Skeletal muscle tissue (tissue), 4 donors: ENCODE measurements around the gene SLC15A3. TPM values are rescaled to one million over a fixed set of nuclear protein-coding genes. Genes with fewer than 3 reads are reported as not detected.

Experiments used
- H3K27ac ChIP-seq: one replicate; pipeline ENCODE4 v1.7.0; 2013; ENCODE audit warnings: mild to moderate bottlenecking, low read depth, low read length, inconsistent platforms
- H3K27me3 ChIP-seq, 3 donors: one replicate each; pipeline ENCODE4 v1.7.0; 2013; ENCODE audit warnings: low read length in 3 of 3; ENCODE audit not compliant: control insufficient read depth in 3 of 3, insufficient read depth in 3 of 3
- H3K36me3 ChIP-seq, 3 donors: one replicate each; pipeline ENCODE4 v1.7.0; 2013; ENCODE audit warnings: low read length in 3 of 3; ENCODE audit not compliant: control insufficient read depth in 3 of 3, insufficient read depth in 3 of 3
- H3K4me1 ChIP-seq, 3 donors: one replicate each; pipeline ENCODE4 v1.7.0; 2013; ENCODE audit warnings: low read length in 3 of 3, mild to moderate bottlenecking in 3 of 3; ENCODE audit not compliant: control insufficient read depth in 3 of 3, insufficient read depth in 3 of 3
- H3K4me3 ChIP-seq, 3 donors: one replicate each; pipeline ENCODE4 v1.7.0; 2013; ENCODE audit warnings: low read length in 3 of 3
- H3K9ac ChIP-seq, 3 donors: one replicate each; pipeline ENCODE4 v1.7.0; 2013; ENCODE audit warnings: low read length in 3 of 3, mild to moderate bottlenecking in 3 of 3, moderate library complexity in 2 of 3, low read depth in 1 of 3
- H3K9me3 ChIP-seq, 3 donors: one replicate each; pipeline ENCODE4 v1.7.0; 2013; ENCODE audit warnings: low read length in 3 of 3; ENCODE audit not compliant: control insufficient read depth in 3 of 3
- total RNA-seq: library from RNA; depleted of rRNA; stranded (reverse); fragments of >200 nt; gene quantifications from one replicate; pipeline ENCODE4 v1.2.3, GENCODE V29; 2014
- donor health status: Osteomylitis.

Gene SLC15A3
- total RNA-seq, 1 donor from 2014 or later, result 16.7 TPM

DNA sequence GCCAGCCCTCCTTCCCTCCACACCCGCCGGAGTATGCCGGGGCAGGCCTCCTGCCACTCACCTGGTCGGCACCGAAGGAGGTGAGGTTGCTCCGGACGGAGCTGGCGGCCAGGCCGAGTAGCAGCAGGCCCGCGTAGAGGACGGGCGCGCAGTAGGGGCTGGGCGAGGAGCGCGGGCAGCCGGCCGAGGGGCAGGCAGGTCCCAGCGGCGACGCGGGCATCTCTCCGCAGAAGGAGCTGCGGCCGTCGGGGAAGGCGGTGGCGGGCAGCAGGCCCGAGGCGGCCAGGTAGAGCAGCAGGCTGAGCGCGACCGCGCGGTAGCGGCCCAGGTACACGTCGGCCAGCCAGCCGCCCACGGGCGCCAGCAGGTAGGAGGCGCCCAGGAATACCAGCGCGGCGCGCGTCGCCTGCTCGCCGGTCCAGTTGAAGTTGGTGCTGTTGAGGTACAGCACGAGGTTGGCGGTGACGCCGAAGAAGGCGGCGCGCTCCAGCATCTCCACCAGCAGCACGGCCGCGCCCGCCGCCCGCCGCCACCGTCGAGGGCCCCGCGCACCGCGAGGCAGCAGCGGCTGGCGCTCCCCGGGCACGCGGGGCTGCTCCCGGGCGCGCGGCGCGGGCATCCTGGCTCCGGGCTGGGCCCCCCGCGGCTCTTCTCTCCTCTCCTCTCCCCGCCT is 907 bp downstream of the SLC15A3 start:
- H3K4me1 ChIP-seq, result peaks cover 7 to 14% (median 11%) of the 10 kb centered on the region in 3 donors
- peaks cover 0 to 11% (median 4%) of the 10 kb centered on the region in 3 donors for H3K27me3 ChIP-seq
- H3K4me3 ChIP-seq, result peak overlapping the region; percentile 72 to 80 (median 77)
- H3K9ac ChIP-seq, result peak overlapping the region in 2 of 3 donors; percentile 23 to 71
- H3K9me3 ChIP-seq, result no peaks in the 10 kb centered on the region
- H3K27ac ChIP-seq, result no peak overlapping the region
- H3K36me3 ChIP-seq, result peaks cover 0 to 5% (median 0%) of the 10 kb centered on the region in 3 donors

DNA sequence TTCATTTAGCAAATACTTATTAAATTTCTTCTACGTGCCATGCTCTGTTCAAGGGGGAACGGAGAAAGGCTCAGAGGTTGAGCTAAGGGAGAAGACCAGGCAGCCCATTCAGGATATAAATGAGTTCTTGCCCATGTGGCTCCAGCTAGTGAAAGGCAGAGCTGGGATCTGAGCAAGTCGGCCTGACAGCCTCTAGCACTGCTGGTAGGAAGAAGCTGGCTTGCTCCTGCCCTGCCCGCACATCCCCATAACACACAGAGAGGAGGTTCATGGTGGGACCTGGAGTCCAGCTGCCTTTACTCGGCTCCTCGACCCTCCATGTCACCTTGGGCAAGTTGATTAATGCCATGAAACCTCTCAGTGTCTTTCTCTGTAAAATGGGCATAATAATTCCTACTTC is 2.0 kb downstream of the SLC15A3 start:
- Histone ChIP-seq H3K27me3 (peaks cover 0 to 11% (median 4%) of the 10 kb centered on the region in 3 donors), H3K9ac (no peak overlapping the region), H3K27ac (no peak overlapping the region), H3K9me3 (no peaks in the 10 kb centered on the region), H3K4me3 (peak overlapping the region in 2 of 3 donors; percentile 10 to 51), H3K36me3 (peaks cover 0 to 8% (median 0%) of the 10 kb centered on the region in 3 donors), H3K4me1 (peaks cover 7 to 14% (median 11%) of the 10 kb centered on the region in 3 donors)

DNA sequence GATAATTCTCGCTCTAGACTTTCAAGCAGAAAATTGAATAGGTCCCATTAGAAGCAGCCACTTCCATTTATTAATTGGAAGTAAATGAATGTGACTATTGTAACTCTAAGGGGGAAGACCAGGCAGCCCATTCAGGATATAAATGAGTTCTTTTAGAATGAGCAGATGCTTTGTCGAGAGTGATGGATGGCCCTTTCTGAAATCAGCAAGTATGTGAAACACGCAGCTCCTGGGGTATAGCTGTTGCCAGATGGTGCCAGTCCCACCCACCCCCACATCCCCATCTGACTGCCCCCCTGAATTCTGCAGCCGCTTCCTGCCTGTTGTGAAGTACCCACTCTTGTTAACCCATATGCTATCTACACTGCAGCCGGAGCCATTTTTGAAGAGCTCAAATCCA is 3.7 kb downstream of the SLC15A3 start:
- no peak overlapping the region for H3K9ac ChIP-seq
- peaks cover 0 to 8% (median 0%) of the 10 kb centered on the region in 3 donors for H3K36me3 ChIP-seq
- H3K9me3 ChIP-seq, result no peaks in the 10 kb centered on the region
- no peak overlapping the region for H3K4me3 ChIP-seq
- peaks cover 0 to 11% (median 4%) of the 10 kb centered on the region in 3 donors for H3K27me3 ChIP-seq
- peaks cover 7 to 14% (median 11%) of the 10 kb centered on the region in 3 donors for H3K4me1 ChIP-seq
- H3K27ac ChIP-seq, result no peak overlapping the region

DNA sequence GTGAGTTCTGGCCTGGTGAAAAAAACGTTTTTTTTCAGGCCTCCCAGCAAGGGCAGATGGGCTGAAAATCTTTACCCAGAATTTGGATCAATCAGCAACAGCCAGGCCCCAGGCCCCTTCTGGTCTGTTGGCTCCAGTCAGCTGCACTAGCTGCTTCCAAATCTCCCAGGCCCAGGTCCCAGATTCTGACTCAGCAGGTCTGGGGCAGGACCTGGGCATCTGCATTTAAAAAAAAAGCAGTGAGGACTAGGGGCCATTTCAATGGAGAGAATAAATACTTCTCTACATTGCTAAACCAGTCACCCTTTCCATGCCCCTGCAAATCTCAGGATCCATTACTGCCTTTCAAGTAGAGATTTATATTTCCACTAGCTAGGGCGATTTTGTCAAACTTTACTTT is 4.3 kb downstream of the SLC15A3 start:
- Histone ChIP-seq H3K36me3 (peaks cover 0 to 13% (median 0%) of the 10 kb centered on the region in 3 donors), H3K4me1 (peaks cover 4 to 12% (median 10%) of the 10 kb centered on the region in 3 donors)

DNA sequence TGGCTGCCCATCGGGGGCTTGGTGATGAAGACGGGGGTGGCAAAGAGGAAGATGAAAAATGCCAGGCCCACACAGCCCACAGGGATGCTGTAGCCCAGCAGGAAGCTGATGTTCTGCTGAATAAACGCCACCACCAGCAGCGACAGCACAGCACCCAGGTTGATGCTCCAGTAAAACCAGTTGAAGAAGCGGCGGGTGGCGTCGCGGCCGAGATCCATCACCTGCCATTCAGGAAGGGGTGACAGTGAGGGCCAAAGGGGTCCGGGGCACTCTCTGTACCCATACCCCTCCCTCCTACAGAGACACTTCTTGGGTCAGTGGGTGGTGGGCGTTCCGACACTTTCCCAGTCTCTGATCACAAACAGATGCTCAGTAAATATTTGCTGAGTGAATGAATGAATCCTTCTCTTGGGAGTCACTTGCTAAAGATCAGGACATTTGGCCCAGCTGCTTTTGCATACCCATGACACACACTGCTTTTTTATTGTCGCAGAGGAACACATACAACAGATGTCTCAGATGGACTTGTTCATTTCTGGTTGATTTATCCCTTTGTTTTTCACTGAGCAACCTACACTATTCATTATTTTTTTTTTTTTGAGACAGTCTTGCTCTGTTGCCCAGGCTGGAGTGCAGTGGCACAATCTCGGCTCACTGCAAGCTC is 5.2 kb downstream of the SLC15A3 start:
- peaks cover 0 to 23% (median 2%) of the 10 kb centered on the region in 3 donors for H3K36me3 ChIP-seq
- no peak overlapping the region for H3K9ac ChIP-seq
- peaks cover 0 to 12% (median 6%) of the 10 kb centered on the region in 3 donors for H3K4me1 ChIP-seq
- H3K9me3 ChIP-seq, result no peaks in the 10 kb centered on the region
- H3K4me3 ChIP-seq, result no peak overlapping the region
- H3K27ac ChIP-seq, result no peak overlapping the region
- H3K27me3 ChIP-seq, result peaks cover 0 to 6% (median 4%) of the 10 kb centered on the region in 3 donors

More for the DNA sequence above, 4.3 kb downstream of the SLC15A3 start:
- H3K9ac ChIP-seq, result peak overlapping the region in 1 of 3 donors; percentile 33
- no peak overlapping the region for H3K27ac ChIP-seq
- H3K4me3 ChIP-seq, result no peak overlapping the region
- H3K27me3 ChIP-seq, result peaks cover 0 to 8% (median 4%) of the 10 kb centered on the region in 3 donors
- no peaks in the 10 kb centered on the region for H3K9me3 ChIP-seq

DNA sequence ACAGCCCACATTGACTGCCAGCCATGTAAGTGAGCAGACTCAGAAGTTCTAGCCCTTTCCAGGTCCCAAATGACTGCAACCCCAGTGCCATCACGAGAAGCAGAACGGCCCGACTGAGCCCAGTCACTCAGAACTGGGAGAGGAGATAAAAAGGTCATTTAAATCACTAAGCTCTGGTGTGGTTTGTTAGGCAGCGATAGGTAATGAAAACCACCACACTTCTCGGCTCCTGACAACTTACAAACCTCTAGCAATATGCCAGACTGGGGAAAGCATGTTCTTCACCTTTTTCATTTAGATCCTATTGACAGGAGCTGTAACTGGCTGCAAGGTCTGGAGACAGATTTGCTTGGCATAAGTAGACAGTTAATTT is 6.7 kb downstream of the SLC15A3 start:
- H3K27me3 ChIP-seq, result no peaks in the 10 kb centered on the region
- no peaks in the 10 kb centered on the region for H3K9me3 ChIP-seq
- H3K4me3 ChIP-seq, result no peak overlapping the region
- H3K36me3 ChIP-seq, result peaks cover 0 to 29% (median 2%) of the 10 kb centered on the region in 3 donors
- peaks cover 0 to 7% (median 3%) of the 10 kb centered on the region in 3 donors for H3K4me1 ChIP-seq
- no peak overlapping the region for H3K27ac ChIP-seq
- H3K9ac ChIP-seq, result no peak overlapping the region

DNA sequence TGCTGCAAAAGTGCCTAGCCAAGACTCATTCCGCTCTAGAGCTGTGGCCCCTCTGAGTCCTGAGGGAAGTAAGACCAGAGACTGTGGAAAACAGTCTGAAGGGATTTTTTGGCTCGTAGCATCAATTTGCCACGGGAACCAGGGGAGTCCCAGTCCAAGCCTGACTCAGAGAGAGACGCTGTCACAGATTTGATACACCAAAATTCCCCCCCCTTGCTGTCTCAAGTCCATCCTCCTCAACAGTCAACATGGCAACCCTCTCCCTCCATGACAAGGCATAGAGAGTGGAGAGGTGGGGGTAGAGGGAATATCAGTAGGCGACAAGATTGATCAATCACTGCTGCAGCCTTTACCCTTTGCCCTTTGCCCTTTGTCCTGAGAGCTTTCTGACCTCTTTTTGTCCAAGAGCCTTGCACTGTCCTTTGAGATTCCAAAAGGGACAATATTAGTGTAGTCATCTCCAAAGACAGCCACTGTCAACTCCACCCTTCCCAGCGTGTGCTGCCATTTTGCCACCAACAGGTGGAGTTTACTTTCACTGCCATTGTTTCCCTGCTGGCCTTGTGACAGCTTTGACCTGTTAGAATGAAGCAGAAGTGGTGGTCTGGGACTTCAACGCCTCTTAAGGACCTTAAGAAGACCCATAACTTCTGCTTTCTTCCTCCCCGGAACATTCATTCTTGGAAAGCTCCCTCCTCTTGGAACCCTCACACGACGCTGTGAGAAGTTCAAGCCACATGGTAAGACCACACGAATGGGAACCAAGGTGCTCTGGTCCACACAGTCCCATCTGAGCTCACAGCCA is 7.3 kb downstream of the SLC15A3 start:
- peaks cover 0 to 33% (median 2%) of the 10 kb centered on the region in 3 donors for H3K36me3 ChIP-seq
- H3K4me3 ChIP-seq, result no peak overlapping the region
- H3K9me3 ChIP-seq, result no peaks in the 10 kb centered on the region
- peaks cover 0 to 7% (median 0%) of the 10 kb centered on the region in 3 donors for H3K4me1 ChIP-seq
- no peak overlapping the region for H3K9ac ChIP-seq
- H3K27me3 ChIP-seq, result no peaks in the 10 kb centered on the region
- H3K27ac ChIP-seq, result no peak overlapping the region

DNA sequence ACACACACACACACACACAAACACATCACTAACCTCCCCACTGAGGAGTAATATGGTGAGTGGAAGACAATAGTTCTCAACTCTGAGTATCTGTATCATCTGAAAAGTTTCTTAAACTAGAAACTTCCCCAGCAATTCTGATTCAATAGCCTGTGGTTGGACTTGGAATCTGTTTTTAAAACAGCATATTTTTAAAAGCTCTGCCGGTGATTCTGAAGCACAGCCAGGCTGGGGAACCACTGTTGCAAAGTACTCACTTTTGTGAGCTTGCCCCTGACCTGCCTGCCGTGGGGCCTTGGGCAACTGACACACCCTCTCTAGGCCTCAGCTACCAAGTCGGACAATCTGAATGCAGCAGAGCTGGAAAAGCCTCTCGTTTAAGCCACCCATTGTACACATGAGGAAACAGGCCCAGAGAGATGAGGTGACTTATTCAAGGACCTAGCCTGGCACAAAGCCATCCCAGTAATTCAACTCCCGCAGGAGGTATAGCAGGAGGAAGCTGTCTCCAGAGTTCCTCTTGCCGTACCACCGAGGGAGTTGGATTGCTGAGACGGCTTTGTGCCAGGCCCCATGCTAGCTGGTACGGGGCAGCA is 8.9 kb downstream of the SLC15A3 start:
- H3K4me1 ChIP-seq, result peaks cover 0 to 7% (median 0%) of the 10 kb centered on the region in 3 donors
- H3K36me3 ChIP-seq, result peaks cover 0 to 40% (median 2%) of the 10 kb centered on the region in 3 donors
- no peaks in the 10 kb centered on the region for H3K27me3 ChIP-seq
- no peaks in the 10 kb centered on the region for H3K9me3 ChIP-seq
- H3K9ac ChIP-seq, result no peak overlapping the region
- no peak overlapping the region for H3K27ac ChIP-seq
- H3K4me3 ChIP-seq, result no peak overlapping the region

DNA sequence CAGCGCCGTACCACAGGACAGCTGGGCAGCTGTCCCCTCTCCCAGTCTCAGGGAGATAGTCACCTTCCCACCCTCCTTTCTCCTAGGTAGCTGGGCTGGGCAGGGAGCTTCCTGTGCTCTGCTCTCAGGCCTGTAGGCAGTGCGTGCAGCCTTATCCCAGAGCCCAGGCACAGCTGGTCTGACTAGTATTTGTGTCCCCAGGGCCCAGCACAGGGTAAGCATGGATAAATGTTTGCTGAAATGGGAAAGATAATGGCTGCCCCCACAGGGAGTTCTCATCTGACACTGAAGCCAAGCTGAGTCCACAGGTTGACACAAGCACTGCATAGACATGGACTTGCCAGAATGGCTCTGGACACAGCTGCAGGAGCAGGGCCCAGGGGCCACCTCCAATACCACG is 9.8 kb downstream of the SLC15A3 start:
- peaks cover 0 to 40% (median 2%) of the 10 kb centered on the region in 3 donors for H3K36me3 ChIP-seq

More for the DNA sequence above, 9.8 kb downstream of the SLC15A3 start:
- no peaks in the 10 kb centered on the region for H3K27me3 ChIP-seq
- no peak overlapping the region for H3K27ac ChIP-seq
- no peaks in the 10 kb centered on the region for H3K9me3 ChIP-seq
- peaks cover 0 to 7% (median 5%) of the 10 kb centered on the region in 3 donors for H3K4me1 ChIP-seq
- no peak overlapping the region for H3K4me3 ChIP-seq
- H3K9ac ChIP-seq, result no peak overlapping the region
